Measurements from ENCODE around the gene SEC14L3. TPM values are rescaled to one million over a fixed set of nuclear protein-coding genes. Genes with fewer than 3 reads are reported as not detected.

SEC14L3 gene
- total RNA-seq, 1 experiment from 2014 or later = not detected

DNA sequence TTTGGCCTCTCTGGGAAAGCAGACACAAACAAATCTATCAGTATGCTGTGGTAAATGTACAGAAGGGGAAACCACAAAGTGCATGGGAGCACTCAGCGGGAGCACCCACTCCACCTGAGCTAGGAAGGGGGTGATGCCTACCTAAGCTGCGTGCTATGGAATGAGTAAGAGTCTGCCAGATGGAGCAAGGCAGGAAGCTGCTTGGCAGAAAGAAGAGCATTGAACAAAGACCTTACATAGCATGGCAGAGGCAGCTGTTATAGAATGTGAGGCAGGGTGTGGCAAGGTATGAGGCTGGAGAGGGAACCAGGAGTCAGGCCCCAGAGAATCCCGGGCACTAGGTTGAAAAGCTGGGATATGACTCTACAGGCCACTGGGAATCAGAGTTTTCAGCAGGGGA is 60.0 kb downstream of the SEC14L3 start:
- H3K36me3 Mint-ChIP-seq (ENCODE audit: insufficient read depth, unreplicated experiment) = peaks cover 75% of the 10 kb centered on the region
- H3K27ac Mint-ChIP-seq (ENCODE audit: unreplicated experiment) = peak overlapping the region; percentile 32
- no peaks in the 10 kb centered on the region for H3K9me3 Mint-ChIP-seq (ENCODE audit: low read depth, unreplicated experiment)
- H3K4me1 Mint-ChIP-seq (ENCODE audit: low read depth, unreplicated experiment) = peaks cover 12% of the 10 kb centered on the region
- DNase-seq = no peak
- intact Hi-C loops (cut with micrococcal nuclease; ENCODE audit: unreplicated experiment) = no loop called here
- no peak overlapping the region for H3K4me3 Mint-ChIP-seq (ENCODE audit: low read depth, unreplicated experiment)
- H3K27me3 Mint-ChIP-seq (ENCODE audit: unreplicated experiment) = no peaks in the 10 kb centered on the region
- CTCF ChIA-PET = interaction anchor here (1.6 kb wide), 1 partner anchor 9 kb away, joined by 3 read pairs; no protein-coding TSS in a partner anchor
- no TSS peak for BruUV-seq (replicated peaks)
- TF ChIP-seq, protein P1, sequence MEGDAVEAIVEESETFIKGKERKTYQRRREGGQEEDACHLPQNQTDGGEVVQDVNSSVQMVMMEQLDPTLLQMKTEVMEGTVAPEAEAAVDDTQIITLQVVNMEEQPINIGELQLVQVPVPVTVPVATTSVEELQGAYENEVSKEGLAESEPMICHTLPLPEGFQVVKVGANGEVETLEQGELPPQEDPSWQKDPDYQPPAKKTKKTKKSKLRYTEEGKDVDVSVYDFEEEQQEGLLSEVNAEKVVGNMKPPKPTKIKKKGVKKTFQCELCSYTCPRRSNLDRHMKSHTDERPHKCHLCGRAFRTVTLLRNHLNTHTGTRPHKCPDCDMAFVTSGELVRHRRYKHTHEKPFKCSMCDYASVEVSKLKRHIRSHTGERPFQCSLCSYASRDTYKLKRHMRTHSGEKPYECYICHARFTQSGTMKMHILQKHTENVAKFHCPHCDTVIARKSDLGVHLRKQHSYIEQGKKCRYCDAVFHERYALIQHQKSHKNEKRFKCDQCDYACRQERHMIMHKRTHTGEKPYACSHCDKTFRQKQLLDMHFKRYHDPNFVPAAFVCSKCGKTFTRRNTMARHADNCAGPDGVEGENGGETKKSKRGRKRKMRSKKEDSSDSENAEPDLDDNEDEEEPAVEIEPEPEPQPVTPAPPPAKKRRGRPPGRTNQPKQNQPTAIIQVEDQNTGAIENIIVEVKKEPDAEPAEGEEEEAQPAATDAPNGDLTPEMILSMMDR (IDR thresholded peaks at IDR 0.05; ENCODE audit: unreplicated experiment) = no peak

Other genes starting within 250 kb of the SEC14L3 start
- 202 and 260 TPM in 2 replicates for gene LIF, start 225.3 kb downstream of the SEC14L3 start, total RNA-seq (2022)
- not detected in 2 replicates for gene OSM, start 205.2 kb downstream of the SEC14L3 start, total RNA-seq (2022)
- gene CASTOR1, start 182.5 kb downstream of the SEC14L3 start, total RNA-seq (2022) = 12.0 and 14.2 TPM in 2 replicates
- gene TBC1D10A, start 145.1 kb downstream of the SEC14L3 start, total RNA-seq (2022) = 24.5 and 24.8 TPM in 2 replicates
- gene SF3A1, start 115.1 kb downstream of the SEC14L3 start, total RNA-seq (2022) = 181 and 197 TPM in 2 replicates
- gene CCDC157, start 115.0 kb downstream of the SEC14L3 start, total RNA-seq (2022) = 5.0 and 5.5 TPM in 2 replicates
- 42.5 and 48.8 TPM in 2 replicates for gene RNF215, start 84.6 kb downstream of the SEC14L3 start, total RNA-seq (2022)
- 32.1 and 39.1 TPM in 2 replicates for gene SEC14L2, start 75.0 kb downstream of the SEC14L3 start, total RNA-seq (2022)
- gene MTFP1, start 46.2 kb downstream of the SEC14L3 start, total RNA-seq (2022) = 30.5 and 33.6 TPM in 2 replicates
- gene SEC14L4, start 33.7 kb upstream of the SEC14L3 start, total RNA-seq (2022) = 0.35 and 0.98 TPM in 2 replicates
- gene SEC14L6, start 74.7 kb upstream of the SEC14L3 start, total RNA-seq (2022) = 0.26 and 0.47 TPM in 2 replicates
- 6.5 and 8.2 TPM in 2 replicates for gene GAL3ST1, start 102.6 kb upstream of the SEC14L3 start, total RNA-seq (2022)
- 98.9 and 106 TPM in 2 replicates for gene PES1, start 119.9 kb upstream of the SEC14L3 start, total RNA-seq (2022)
- gene TCN2, start 135.2 kb upstream of the SEC14L3 start, total RNA-seq (2022) = 11.0 and 25.9 TPM in 2 replicates
- 3.2 and 4.0 TPM in 2 replicates for gene SLC35E4, start 163.8 kb upstream of the SEC14L3 start, total RNA-seq (2022)
- 10.7 and 11.6 TPM in 2 replicates for gene DUSP18, start 195.9 kb upstream of the SEC14L3 start, total RNA-seq (2022)
- gene OSBP2, start 222.9 kb upstream of the SEC14L3 start, total RNA-seq (2022) = 5.2 and 7.9 TPM in 2 replicates